NCI-H187 treated with DMSO at 0.1 percent for 48 hours (cell line): Measurements from ENCODE around the gene TMEM178B.

ENCODE experiments used
- DNase-seq: peaks from one replicate; lab custom pipeline; 2025; lab: John Stamatoyannopoulos, UW

Gene TMEM178B

GRCh38 chr7:141466151-141466904, 392.5 kb downstream of the TMEM178B start:
- DNase-seq: no peak

- no peak for DNase-seq
These were observed 394.5 kb downstream of the TMEM178B start for GRCh38 chr7:141468341-141468740.

GRCh38 chr7:141475679-141476078, 401.8 kb downstream of the TMEM178B start:
- DNase-seq: no peak

- no peak for DNase-seq
These were observed 404.0 kb downstream of the TMEM178B start for GRCh38 chr7:141477865-141478264.

- DNase-seq: no peak
These were observed 405.0 kb downstream of the TMEM178B start for GRCh38 chr7:141478845-141479244.

GRCh38 chr7:141480953-141481352, 407.1 kb downstream of the TMEM178B start:
- no peak for DNase-seq

GRCh38 chr7:141481971-141482370, 408.1 kb downstream of the TMEM178B start:
- no peak for DNase-seq

- DNase-seq: no peak
These were observed 409.2 kb downstream of the TMEM178B start for GRCh38 chr7:141483044-141483443.

- peak; percentile 77 for DNase-seq
These were observed 411.0 kb downstream of the TMEM178B start for GRCh38 chr7:141484907-141485306.

GRCh38 chr7:141486959-141487358, 413.1 kb downstream of the TMEM178B start:
- DNase-seq: no peak

GRCh38 chr7:141490474-141490873, 416.6 kb downstream of the TMEM178B start:
- no peak for DNase-seq

GRCh38 chr7:141495057-141495456, 421.2 kb downstream of the TMEM178B start:
- no peak for DNase-seq

GRCh38 chr7:141497391-141497790, 423.5 kb downstream of the TMEM178B start:
- no peak for DNase-seq

GRCh38 chr7:141500608-141501007, 426.7 kb downstream of the TMEM178B start:
- DNase-seq: no peak

- no peak for DNase-seq
These were observed 427.6 kb downstream of the TMEM178B start for GRCh38 chr7:141501451-141501850.

GRCh38 chr7:141511316-141511675, 437.4 kb downstream of the TMEM178B start:
- DNase-seq: no peak

- DNase-seq: no peak
These were observed 438.0 kb downstream of the TMEM178B start for GRCh38 chr7:141511676-141512396.

- DNase-seq: no peak
These were observed 438.7 kb downstream of the TMEM178B start for GRCh38 chr7:141512597-141512996.

- no peak for DNase-seq
These were observed 439.9 kb downstream of the TMEM178B start for GRCh38 chr7:141513720-141514119.

- no peak for DNase-seq
These were observed 442.1 kb downstream of the TMEM178B start for GRCh38 chr7:141515941-141516340.

GRCh38 chr7:141519623-141520022, 445.8 kb downstream of the TMEM178B start:
- no peak for DNase-seq

- no peak for DNase-seq
These were observed 448.9 kb downstream of the TMEM178B start for GRCh38 chr7:141522657-141523342.

- DNase-seq: no peak
These were observed 452.2 kb downstream of the TMEM178B start for GRCh38 chr7:141525973-141526514.
